H1 (cell line): ENCODE data around the gene SFMBT2. TPM values are rescaled to one million over a fixed set of nuclear protein-coding genes. Genes with fewer than 3 reads are reported as not detected.

ENCODE experiments used
- CTCF ChIA-PET: fragments of 300-600 bp; sonication (Branson Sonifier 250); formaldehyde crosslinking; loops from one replicate; lab custom pipeline; 2021; ENCODE audit not compliant: partially characterized antibody; lab: Charles Lee
- POLR2A ChIA-PET: fragments of 300-600 bp; sonication (Branson Sonifier 250); formaldehyde crosslinking; loops from one replicate; lab custom pipeline; 2021; ENCODE audit warnings: inconsistent platforms; ENCODE audit not compliant: partially characterized antibody; lab: Charles Lee
- DNase-seq, 2 experiments: peaks; one replicate each; pipeline versions ENCODE4 v3.0.0 to v3.0.0-alpha.2; 2010 to 2022; ENCODE audit warnings: low spot score in 2 of 2, low read depth in 1 of 2, mixed read lengths in 1 of 2
- FAIRE-seq: peaks from 2 replicates; lab custom pipeline; 2011; peaks lifted over from hg19 to GRCh38; lab: Jason Lieb, UNC
- H2AFZ ChIP-seq: 2 replicates; pipeline ENCODE4 v1.8.1; 2012; ENCODE audit warnings: low read length, inconsistent platforms
- H2AK5ac ChIP-seq: 2 replicates; pipeline ENCODE4 v1.6.1; 2013; ENCODE audit warnings: low read depth, low read length
- H2BK120ac ChIP-seq: replicated peaks from 2 replicates; pipeline ENCODE3; 2013; ENCODE audit warnings: low read depth, low read length, inconsistent platforms
- H2BK12ac ChIP-seq: 2 replicates; pipeline ENCODE4 v1.6.1; 2013; ENCODE audit warnings: low read depth, low read length
- H2BK15ac ChIP-seq: 2 replicates; pipeline ENCODE4 v1.6.1; 2013; ENCODE audit warnings: low read length
- H2BK20ac ChIP-seq: 2 replicates; pipeline ENCODE4 v1.6.1; 2013; ENCODE audit warnings: low read length
- H2BK5ac ChIP-seq: 2 replicates; pipeline ENCODE4 v1.6.1; 2013; ENCODE audit warnings: low read depth, low read length
- H3K14ac ChIP-seq: 2 replicates; pipeline ENCODE4 v1.6.1; 2013; ENCODE audit warnings: inconsistent platforms; ENCODE audit not compliant: insufficient read length
- H3K18ac ChIP-seq: 2 replicates; pipeline ENCODE4 v1.6.1; 2013; ENCODE audit warnings: low read length; ENCODE audit errors: extremely low read depth
- H3K23ac ChIP-seq: 2 replicates; pipeline ENCODE4 v1.6.1; 2013; ENCODE audit warnings: inconsistent platforms; ENCODE audit not compliant: insufficient read length
- H3K23me2 ChIP-seq: 2 replicates; pipeline ENCODE4 v1.6.1; 2013; ENCODE audit warnings: low read depth, low read length
- H3K27ac ChIP-seq: 2 replicates; pipeline ENCODE4 v1.6.1; 2011; ENCODE audit warnings: low read depth, low read length, inconsistent platforms
- H3K27me3 ChIP-seq, 4 experiments: replicated peaks in 1 of 4; 1 replicate in 1 of 4; 2 replicates in 3 of 4; pipeline versions ENCODE4 v1.6.1 to v1.8.1; 2011 to 2013; ENCODE audit warnings: low read length in 3 of 4, mild to moderate bottlenecking in 3 of 4, inconsistent platforms in 2 of 4, mixed read lengths in 2 of 4, moderate library complexity in 1 of 4; ENCODE audit not compliant: control insufficient read depth in 3 of 4, insufficient read depth in 3 of 4; ENCODE audit errors: extremely low read depth in 1 of 4
- H3K36me3 ChIP-seq, 4 experiments: 2 replicates each; pipeline versions ENCODE4 v1.6.1 to v1.8.1; 2011 to 2013; ENCODE audit warnings: mild to moderate bottlenecking in 4 of 4, low read length in 3 of 4, moderate library complexity in 2 of 4, control low read depth in 1 of 4, inconsistent platforms in 1 of 4; ENCODE audit not compliant: insufficient read depth in 4 of 4, control insufficient read depth in 2 of 4
- H3K4ac ChIP-seq: replicated peaks from 2 replicates; pipeline ENCODE3; 2013; ENCODE audit warnings: low read length, low read depth, mixed read lengths, inconsistent platforms; ENCODE audit not compliant: insufficient read length
- H3K4me1 ChIP-seq, 4 experiments: replicated peaks in 1 of 4; 1 replicate in 1 of 4; 2 replicates in 3 of 4; pipeline versions ENCODE4 v1.6.1 to v1.8.1; 2011 to 2013; ENCODE audit warnings: low read length in 3 of 4, inconsistent platforms in 2 of 4, mixed read lengths in 1 of 4; ENCODE audit not compliant: insufficient read depth in 4 of 4, control insufficient read depth in 3 of 4
- H3K4me2 ChIP-seq, 2 experiments: 2 replicates each; pipeline versions ENCODE4 v1.6.1 to v1.8.1; 2011 to 2013; ENCODE audit warnings: low read depth in 2 of 2, low read length in 2 of 2, control low read depth in 1 of 2, inconsistent platforms in 1 of 2, mild to moderate bottlenecking in 1 of 2; ENCODE audit not compliant: insufficient read depth in 1 of 2
- H3K4me3 ChIP-seq, 4 experiments: fragments of 200-600, 300-600 bp in 1 of 4; sonication (generic), shearing (Covaris generic), sonication (Bioruptor Twin) in 1 of 4; 2 replicates each; pipeline versions ENCODE4 v1.5.1 to v1.8.1; 2011 to 2016; ENCODE audit warnings: low read length in 4 of 4, low read depth in 3 of 4, control low read depth in 2 of 4, inconsistent platforms in 2 of 4, mild to moderate bottlenecking in 2 of 4, mixed read lengths in 1 of 4, moderate library complexity in 1 of 4; ENCODE audit not compliant: insufficient read depth in 2 of 4; ENCODE audit errors: extremely low read depth in 1 of 4
- H3K56ac ChIP-seq: replicated peaks from 2 replicates; pipeline ENCODE3; 2013; ENCODE audit warnings: low read depth, mild to moderate bottlenecking, mixed read lengths, low read length, inconsistent platforms; ENCODE audit not compliant: insufficient read length
- H3K79me1 ChIP-seq: 2 replicates; pipeline ENCODE4 v1.6.1; 2013; ENCODE audit warnings: low read depth, low read length, control low read depth
- H3K79me2 ChIP-seq, 2 experiments: 2 replicates each; pipeline versions ENCODE4 v1.6.1 to v1.8.1; 2012 to 2013; ENCODE audit warnings: low read length in 2 of 2, mild to moderate bottlenecking in 2 of 2, inconsistent platforms in 1 of 2; ENCODE audit not compliant: insufficient read depth in 2 of 2, control insufficient read depth in 1 of 2
- H3K9ac ChIP-seq, 4 experiments: replicated peaks in 1 of 4; 1 replicate in 1 of 4; 2 replicates in 3 of 4; pipeline versions ENCODE4 v1.6.1 to v1.8.1; 2011 to 2013; ENCODE audit warnings: low read depth in 3 of 4, low read length in 3 of 4, control low read depth in 2 of 4, mild to moderate bottlenecking in 2 of 4, moderate library complexity in 2 of 4, inconsistent platforms in 1 of 4; ENCODE audit errors: extremely low read depth in 1 of 4
- H3K9me3 ChIP-seq, 2 experiments: 2 replicates each; pipeline versions ENCODE4 v1.6.1 to v1.8.1; 2012 to 2013; ENCODE audit warnings: mild to moderate bottlenecking in 2 of 2, moderate library complexity in 2 of 2, control low read depth in 1 of 2, inconsistent platforms in 1 of 2, low read depth in 1 of 2, low read length in 1 of 2, mixed read lengths in 1 of 2; ENCODE audit not compliant: insufficient read depth in 2 of 2
- H4K20me1 ChIP-seq, 2 experiments: replicated peaks in 1 of 2; 2 replicates each; pipeline versions ENCODE3 to v1.8.1; 2011 to 2013; ENCODE audit warnings: inconsistent platforms in 2 of 2, low read length in 2 of 2, mild to moderate bottlenecking in 1 of 2; ENCODE audit not compliant: insufficient read depth in 2 of 2, control insufficient read depth in 1 of 2
- H4K5ac ChIP-seq: 2 replicates; pipeline ENCODE4 v1.6.1; 2013; ENCODE audit warnings: low read length, low read depth, mixed read lengths, inconsistent platforms; ENCODE audit not compliant: insufficient read length
- H4K8ac ChIP-seq: 2 replicates; pipeline ENCODE4 v1.8.0; 2013; ENCODE audit warnings: mild to moderate bottlenecking, moderate library complexity, low read length, inconsistent platforms; ENCODE audit not compliant: insufficient read depth; ENCODE audit errors: extremely low read depth
- H4K91ac ChIP-seq: replicated peaks from 2 replicates; pipeline ENCODE3; 2013; ENCODE audit warnings: low read length, mixed read lengths, inconsistent platforms; ENCODE audit not compliant: insufficient read length
- BRCA1 ChIP-seq: IDR thresholded peaks from 2 replicates; pipeline ENCODE4 v1.6.1; 2012; ENCODE audit warnings: low read depth, low read length, improper control_type of control experiment
- CREB1 ChIP-seq: IDR thresholded peaks from 2 replicates; pipeline ENCODE4 v1.6.1; 2012; ENCODE audit warnings: inconsistent platforms
- E2F6 ChIP-seq: IDR thresholded peaks from 2 replicates; pipeline ENCODE4 v1.6.1; 2012; ENCODE audit warnings: inconsistent platforms
- JUND ChIP-seq: IDR thresholded peaks from 2 replicates; pipeline ENCODE4 v1.6.1; 2011; ENCODE audit warnings: mild to moderate bottlenecking, improper control_type of control experiment, low read length
- KDM5A ChIP-seq: fragments of 200-600 bp; IDR thresholded peaks from 2 replicates; pipeline ENCODE4 v1.7.1; 2012; ENCODE audit warnings: mild to moderate bottlenecking, low read length, inconsistent platforms, mixed read lengths
- SP2 ChIP-seq: IDR thresholded peaks from 2 replicates; pipeline ENCODE4 v1.6.1; 2012; ENCODE audit warnings: mild to moderate bottlenecking, low read length, inconsistent platforms
- TCF12 ChIP-seq: IDR thresholded peaks from 2 replicates; pipeline ENCODE4 v1.6.1; 2011; ENCODE audit warnings: low read depth, mild to moderate bottlenecking, low read length
- YY1 ChIP-seq: IDR thresholded peaks from 2 replicates; pipeline ENCODE4 v1.6.1; 2011; ENCODE audit warnings: low read depth, mild to moderate bottlenecking, low read length
- WGBS, 2 experiments: shearing (Covaris generic) in 1 of 2; methylation state at CpG; one replicate each; pipeline versions ENCODE4 v1.1.6 to v1.1.7; 2013 to 2015; ENCODE audit warnings: low lambda C conversion rate in 2 of 2, mixed read lengths in 2 of 2, inconsistent platforms in 1 of 2, low coverage in 1 of 2, missing lambda C conversion rate in 1 of 2; ENCODE audit not compliant: insufficient replicate concordance in 2 of 2, insufficient coverage in 1 of 2, insufficient read length in 1 of 2; ENCODE audit errors: extremely low coverage in 1 of 2, missing lambda C conversion rate in 1 of 2; 5-methylcytosine and 5-hydroxymethylcytosine counted together
- polyA plus RNA-seq, 7 experiments: library from polyadenylated mRNA; depleted of rRNA in 3 of 7; stranded (reverse) in 5 of 7; unstranded in 2 of 7; fragments of >200 nt in 5 of 7; fragments of 200-250 nt in 2 of 7; gene quantifications; 1 replicate in 5 of 7; 2 replicates in 1 of 7; 4 replicates in 1 of 7; pipeline versions ENCODE4 v1.2.1 to v1.2.3, GENCODE V29; 2011 to 2013; ENCODE audit warnings: missing spikeins in 2 of 7, mixed read lengths in 2 of 7
- total RNA-seq: library from RNA; stranded (reverse); fragmentation: NEBNext Ultra II Directional; extraction: Animal tissue kit (Norgen Biotek cat#: 25700); gene quantifications from 2 replicates; pipeline ENCODE4 v1.2.1, GENCODE V29; 2021

SFMBT2 gene
- total and polyA plus RNA-seq, 2 of the 8 experiments (the other 6 are each of a cell fraction or from before 2014, with no cell fraction given): 2.9 to 11.0 TPM

GRCh38 chr10:7225133-7225532, 185.7 kb downstream of the SFMBT2 start:
- Histone ChIP-seq H2BK20ac (no peak overlapping the region), H2AFZ (no peak overlapping the region), H3K4me3 (no peak overlapping the region), H4K91ac (no peak overlapping the region), H4K20me1 (no peaks in the 10 kb centered on the region), H2BK15ac (no peak overlapping the region), H4K5ac (no peak overlapping the region), H3K79me2 (no peaks in the 10 kb centered on the region), H3K56ac (no peak overlapping the region), H3K79me1 (no peaks in the 10 kb centered on the region), H3K27me3 (no peaks in the 10 kb centered on the region), H3K9ac (no peak overlapping the region), H3K36me3 (peaks cover 0 to 4% (median 2%) of the 10 kb centered on the region in 4 experiments; a peak in 2 of 8 replicates), H4K8ac (no peak overlapping the region), H3K4me1 (no peaks in the 10 kb centered on the region; a peak in 1 of 7 replicates), H2BK12ac (no peak overlapping the region), H2BK120ac (no peak overlapping the region), H2BK5ac (no peak overlapping the region), H3K9me3 (peaks cover 5 to 7% of the 10 kb centered on the region in 2 experiments; a peak in 3 of 4 replicates), H3K4me2 (no peak overlapping the region), H3K23me2 (no peaks in the 10 kb centered on the region), H3K27ac (no peak overlapping the region), H3K14ac (no peak overlapping the region), H2AK5ac (no peak overlapping the region), H3K4ac (no peak overlapping the region), H3K23ac (no peak overlapping the region), H3K18ac (no peak overlapping the region)
- ChIA-PET POLR2A (no interaction called here), CTCF (interaction anchor here (0.6 kb wide), 1 partner anchor 9 kb away, joined by 3 read pairs; no protein-coding TSS in a partner anchor)
- WGBS, 2 experiments: 95% methylated on average over 8 of the region's 8 CpGs; no CpG with 5 or more reads in 1 of the 2 experiments
- FAIRE-seq (no peak), DNase-seq (no peak)
- TF ChIP-seq JUND: no peak
- no peak for TF ChIP-seq KDM5A
- TF ChIP-seq CREB1: no peak
- TF ChIP-seq SP2: no peak
- TF ChIP-seq YY1: no peak
- no peak for TF ChIP-seq E2F6
- no peak for TF ChIP-seq BRCA1
- TF ChIP-seq TCF12: no peak
